ENCODE data around the gene MICAL3. TPM values are rescaled to one million over a fixed set of nuclear protein-coding genes. Genes with fewer than 3 reads are reported as not detected.
A peak's percentile ranks its signal among the peaks of the same experiment; 100 is the strongest.

The MICAL3 gene
- total and polyA plus RNA-seq, 2 experiments from 2014 or later: 27.3 to 76.9 TPM

DNA sequence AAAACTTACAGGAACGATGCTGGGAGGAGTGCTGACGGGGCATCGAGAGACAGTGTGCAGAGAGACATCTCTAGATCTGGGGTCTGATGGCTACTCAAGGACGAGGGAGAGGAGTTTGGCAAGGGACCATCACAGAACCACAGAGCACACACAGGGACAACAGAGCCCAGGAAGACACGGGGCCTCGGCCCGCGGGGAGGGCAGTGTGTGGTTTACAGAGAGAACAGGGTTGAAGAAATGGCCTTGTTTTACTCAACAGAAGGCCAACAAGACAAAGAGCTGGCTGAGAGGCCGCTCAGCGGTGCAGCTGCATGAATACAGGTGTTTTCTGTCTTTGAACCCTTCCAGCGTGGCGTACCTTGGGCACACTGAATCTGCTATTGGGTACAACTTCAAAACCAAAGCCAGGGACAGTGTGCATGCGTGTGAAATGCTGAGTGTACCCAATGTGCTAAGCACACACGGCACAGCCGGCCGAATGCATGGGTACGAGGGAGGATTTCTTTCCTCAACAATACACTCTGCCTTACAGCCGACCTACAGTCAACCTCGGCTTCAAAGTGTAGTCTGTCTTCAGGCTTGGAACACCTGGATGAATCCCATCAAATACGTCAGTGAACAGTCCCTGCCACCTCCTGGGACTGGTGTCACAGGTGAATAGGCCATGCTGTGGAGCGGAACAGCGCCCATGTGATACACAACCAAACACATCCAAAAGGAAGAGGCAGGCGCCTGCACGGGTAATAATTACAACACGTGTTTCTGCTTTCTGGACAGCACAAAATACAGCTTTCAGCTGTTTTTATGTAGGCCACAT lies 229.4 kb downstream of the MICAL3 start:
- H3K36me3 ChIP-seq: peaks cover 3% of the 10 kb centered on the region
- peaks cover 15% of the 10 kb centered on the region for H3K4me1 ChIP-seq (ENCODE audit: low read depth)
- TF ChIP-seq, protein P1, sequence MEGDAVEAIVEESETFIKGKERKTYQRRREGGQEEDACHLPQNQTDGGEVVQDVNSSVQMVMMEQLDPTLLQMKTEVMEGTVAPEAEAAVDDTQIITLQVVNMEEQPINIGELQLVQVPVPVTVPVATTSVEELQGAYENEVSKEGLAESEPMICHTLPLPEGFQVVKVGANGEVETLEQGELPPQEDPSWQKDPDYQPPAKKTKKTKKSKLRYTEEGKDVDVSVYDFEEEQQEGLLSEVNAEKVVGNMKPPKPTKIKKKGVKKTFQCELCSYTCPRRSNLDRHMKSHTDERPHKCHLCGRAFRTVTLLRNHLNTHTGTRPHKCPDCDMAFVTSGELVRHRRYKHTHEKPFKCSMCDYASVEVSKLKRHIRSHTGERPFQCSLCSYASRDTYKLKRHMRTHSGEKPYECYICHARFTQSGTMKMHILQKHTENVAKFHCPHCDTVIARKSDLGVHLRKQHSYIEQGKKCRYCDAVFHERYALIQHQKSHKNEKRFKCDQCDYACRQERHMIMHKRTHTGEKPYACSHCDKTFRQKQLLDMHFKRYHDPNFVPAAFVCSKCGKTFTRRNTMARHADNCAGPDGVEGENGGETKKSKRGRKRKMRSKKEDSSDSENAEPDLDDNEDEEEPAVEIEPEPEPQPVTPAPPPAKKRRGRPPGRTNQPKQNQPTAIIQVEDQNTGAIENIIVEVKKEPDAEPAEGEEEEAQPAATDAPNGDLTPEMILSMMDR (IDR thresholded peaks at IDR 0.05; ENCODE audit: low read depth, low read length): no peak
- no peaks in the 10 kb centered on the region for H3K9me3 ChIP-seq (ENCODE audit: low read depth)
- H3K27ac ChIP-seq: no peak overlapping the region
- DNase-seq (ENCODE audit: low read depth in 1 of 2, low spot score in 1 of 2): no peak
- no peak overlapping the region for H3K4me3 ChIP-seq
- H3K27me3 ChIP-seq: no peaks in the 10 kb centered on the region

- Histone ChIP-seq H3K27me3 (no peaks in the 10 kb centered on the region), H3K36me3 (peaks cover 13% of the 10 kb centered on the region), H3K9me3 (ENCODE audit: low read depth) (no peaks in the 10 kb centered on the region), H3K4me3 (no peak overlapping the region), H3K27ac (peak overlapping the region; percentile 79), H3K4me1 (ENCODE audit: low read depth) (peaks cover 15% of the 10 kb centered on the region)
- TF ChIP-seq, protein P1 (IDR thresholded peaks at IDR 0.05; ENCODE audit: low read depth, low read length): no peak
- DNase-seq (ENCODE audit: low read depth in 1 of 2, low spot score in 1 of 2): no peak
Measured at GRCh38 chr22:17792854-17793434, 231.4 kb downstream of the MICAL3 start.

DNA sequence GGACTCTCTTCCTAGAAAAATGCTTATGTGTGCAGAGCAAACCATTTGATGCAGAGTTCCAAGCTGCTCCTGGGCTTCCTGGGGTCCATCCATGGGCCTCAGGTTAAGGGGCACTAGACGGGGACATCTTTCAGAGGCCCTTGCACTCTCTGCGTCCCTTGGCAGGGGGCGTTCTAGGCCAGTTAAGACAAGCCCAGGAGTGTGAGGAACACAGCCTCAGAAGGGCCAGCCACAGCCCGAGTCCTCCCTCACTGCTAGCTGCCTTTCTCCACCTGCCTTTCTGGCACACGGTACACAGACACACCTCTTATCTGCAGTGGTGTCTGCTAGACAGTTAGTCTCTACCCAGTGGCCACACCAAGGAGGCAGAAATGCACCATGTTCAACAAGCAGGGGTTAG lies 232.1 kb downstream of the MICAL3 start:
- Histone ChIP-seq H3K9me3 (ENCODE audit: low read depth) (no peaks in the 10 kb centered on the region), H3K36me3 (peaks cover 13% of the 10 kb centered on the region), H3K4me1 (ENCODE audit: low read depth) (peaks cover 15% of the 10 kb centered on the region), H3K27me3 (no peaks in the 10 kb centered on the region), H3K4me3 (no peak overlapping the region), H3K27ac (peak overlapping the region; percentile 79)
- DNase-seq (ENCODE audit: low read depth in 1 of 2, low spot score in 1 of 2): peak in 1 of 2 donors; percentile 37
- TF ChIP-seq, protein P1 (IDR thresholded peaks at IDR 0.05; ENCODE audit: low read depth, low read length): no peak

DNA sequence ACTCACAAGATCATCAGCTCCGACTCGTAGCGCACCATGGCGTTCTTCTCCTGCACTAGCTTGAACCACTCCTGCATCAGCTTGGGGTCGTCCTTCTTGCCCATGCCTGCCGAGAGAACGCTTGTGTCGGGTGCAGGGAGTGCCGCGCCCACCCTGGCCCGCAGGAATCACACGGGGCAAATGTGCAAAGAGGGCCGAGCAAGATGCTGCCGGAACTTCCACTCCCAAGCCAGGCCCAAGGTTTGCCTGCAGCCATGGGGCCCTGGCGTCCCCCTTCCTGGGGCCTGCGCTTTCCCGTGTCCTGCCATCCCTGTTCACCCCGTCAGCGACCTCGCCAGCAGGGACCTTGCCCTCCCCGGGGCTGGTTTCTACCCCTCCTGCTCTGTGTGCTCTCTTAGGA lies 233.2 kb downstream of the MICAL3 start:
- Histone ChIP-seq H3K36me3 (peaks cover 13% of the 10 kb centered on the region), H3K9me3 (ENCODE audit: low read depth) (no peaks in the 10 kb centered on the region), H3K4me1 (ENCODE audit: low read depth) (peaks cover 21% of the 10 kb centered on the region), H3K27me3 (no peaks in the 10 kb centered on the region), H3K4me3 (no peak overlapping the region), H3K27ac (no peak overlapping the region)
- TF ChIP-seq, protein P1 (IDR thresholded peaks at IDR 0.05; ENCODE audit: low read depth, low read length): no peak
- DNase-seq (ENCODE audit: low read depth in 1 of 2, low spot score in 1 of 2): no peak

- H3K27ac ChIP-seq: no peak overlapping the region
- H3K4me1 ChIP-seq (ENCODE audit: low read depth): peaks cover 21% of the 10 kb centered on the region
- TF ChIP-seq, protein P1 (IDR thresholded peaks at IDR 0.05; ENCODE audit: low read depth, low read length): no peak
- H3K4me3 ChIP-seq: no peak overlapping the region
- no peaks in the 10 kb centered on the region for H3K27me3 ChIP-seq
- H3K9me3 ChIP-seq (ENCODE audit: low read depth): no peaks in the 10 kb centered on the region
- peaks cover 13% of the 10 kb centered on the region for H3K36me3 ChIP-seq
- DNase-seq (ENCODE audit: low read depth in 1 of 2, low spot score in 1 of 2): no peak
Measured at GRCh38 chr22:17789379-17790200, 234.8 kb downstream of the MICAL3 start.
